Activated naive CD4-positive, alpha-beta T cell (primary cell): ENCODE data around the gene GPR146.

Experiments used
- DNase-seq, 4 experiments: peaks; one replicate each; lab custom pipeline; 2025; lab: John Stamatoyannopoulos, UW

GPR146 gene

DNA sequence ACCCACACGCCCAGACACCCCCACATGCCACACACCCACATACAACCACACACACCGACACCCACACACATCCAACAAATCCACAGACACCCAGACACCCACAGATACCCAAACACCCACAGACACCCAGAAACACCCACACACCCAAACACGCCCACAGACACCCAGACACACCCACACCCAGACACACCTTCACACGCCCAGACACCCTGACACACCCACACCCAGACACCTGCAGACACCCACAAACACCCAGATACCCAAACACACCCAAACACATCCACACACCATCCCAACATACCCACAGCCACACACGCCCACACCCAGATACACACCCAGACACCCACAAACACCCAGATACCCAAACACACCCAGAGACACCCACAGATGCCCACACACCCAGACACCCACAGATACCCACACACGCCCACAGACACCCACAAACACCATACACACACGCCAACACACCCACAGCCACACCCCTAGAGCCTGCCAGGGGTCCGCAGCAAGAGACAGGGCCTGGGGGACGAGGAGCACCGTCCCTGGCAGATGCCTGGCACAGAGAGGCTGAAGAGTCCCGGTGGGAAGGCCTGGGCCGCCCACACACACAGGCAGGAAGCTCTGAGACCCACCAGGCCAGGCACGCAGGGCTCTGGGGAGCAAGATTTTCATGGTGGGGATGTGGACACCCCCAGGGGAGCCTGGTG, 32.9 kb upstream of the GPR146 start:
- no peak for DNase-seq

GRCh38 chr7:1012004-1012715, 32.2 kb upstream of the GPR146 start:
- DNase-seq, result no peak

GRCh38 chr7:1012716-1013095, 31.6 kb upstream of the GPR146 start:
- no peak for DNase-seq

- no peak for DNase-seq
Observed at GRCh38 chr7:1013581-1013980, 30.8 kb upstream of the GPR146 start.

DNA sequence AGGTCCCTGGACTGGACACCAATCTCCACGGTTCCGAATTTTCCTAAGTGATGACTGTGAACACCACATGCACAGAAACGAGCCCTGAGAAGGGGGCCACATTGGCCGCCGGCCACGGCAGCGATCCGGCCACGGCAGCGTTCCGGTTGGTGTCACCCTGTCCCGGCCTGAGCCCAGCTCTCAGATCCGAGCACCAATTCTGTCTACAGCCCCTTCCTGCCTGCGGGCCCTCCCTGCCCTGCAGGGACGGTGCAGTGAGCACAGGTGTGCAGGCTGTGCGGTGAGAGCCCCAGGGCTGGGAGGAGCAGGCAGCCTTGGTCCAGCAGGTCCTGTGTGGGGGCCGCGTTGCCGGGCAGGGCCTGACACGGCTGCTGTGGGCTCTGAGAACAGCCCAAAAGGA, 29.7 kb upstream of the GPR146 start:
- DNase-seq, result no peak

DNA sequence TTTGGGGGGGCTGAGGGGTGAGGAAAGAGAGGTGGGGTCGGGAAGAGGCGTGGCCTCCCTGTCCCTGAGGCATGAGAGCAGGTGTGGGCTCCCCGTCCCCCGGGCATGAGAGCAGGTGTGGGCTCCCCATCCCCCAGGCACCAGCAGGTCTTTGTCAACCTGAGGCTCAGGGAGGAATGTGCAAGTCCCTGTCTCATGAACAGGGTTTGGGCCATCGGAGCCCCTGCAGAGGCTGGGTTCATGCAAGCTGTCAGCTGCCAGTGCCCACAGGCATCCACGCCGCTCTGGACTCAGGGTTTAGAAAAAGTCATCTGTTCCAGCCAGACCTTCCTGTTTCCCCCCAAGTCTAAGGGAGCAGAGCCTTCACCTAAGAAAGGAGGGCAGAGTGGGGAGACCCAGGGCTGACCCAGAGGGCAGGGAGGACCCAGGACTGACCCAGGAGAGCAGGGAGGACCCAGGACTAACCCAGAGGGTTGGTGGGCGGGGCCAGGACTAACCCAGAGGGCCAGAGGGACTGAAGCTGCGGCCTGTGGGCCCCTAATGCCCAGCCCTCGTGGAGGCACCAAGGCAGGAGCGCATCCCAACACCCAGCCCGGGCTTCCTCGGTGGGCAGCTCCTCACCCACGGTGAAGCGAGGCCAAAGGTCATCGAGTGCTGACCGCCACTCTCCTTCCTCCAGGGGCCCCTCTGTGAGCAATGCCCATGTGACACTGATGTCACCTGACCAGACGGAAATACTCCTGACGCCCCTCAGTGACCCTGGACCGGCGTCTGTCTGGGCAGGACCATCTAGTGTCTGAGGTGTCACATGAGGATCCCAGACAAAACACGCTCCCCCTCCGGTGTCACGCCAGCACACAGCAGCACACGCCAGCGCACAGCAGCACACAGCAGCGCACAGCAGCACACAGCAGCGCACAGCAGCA, 28.9 kb upstream of the GPR146 start:
- DNase-seq, result no peak

DNA sequence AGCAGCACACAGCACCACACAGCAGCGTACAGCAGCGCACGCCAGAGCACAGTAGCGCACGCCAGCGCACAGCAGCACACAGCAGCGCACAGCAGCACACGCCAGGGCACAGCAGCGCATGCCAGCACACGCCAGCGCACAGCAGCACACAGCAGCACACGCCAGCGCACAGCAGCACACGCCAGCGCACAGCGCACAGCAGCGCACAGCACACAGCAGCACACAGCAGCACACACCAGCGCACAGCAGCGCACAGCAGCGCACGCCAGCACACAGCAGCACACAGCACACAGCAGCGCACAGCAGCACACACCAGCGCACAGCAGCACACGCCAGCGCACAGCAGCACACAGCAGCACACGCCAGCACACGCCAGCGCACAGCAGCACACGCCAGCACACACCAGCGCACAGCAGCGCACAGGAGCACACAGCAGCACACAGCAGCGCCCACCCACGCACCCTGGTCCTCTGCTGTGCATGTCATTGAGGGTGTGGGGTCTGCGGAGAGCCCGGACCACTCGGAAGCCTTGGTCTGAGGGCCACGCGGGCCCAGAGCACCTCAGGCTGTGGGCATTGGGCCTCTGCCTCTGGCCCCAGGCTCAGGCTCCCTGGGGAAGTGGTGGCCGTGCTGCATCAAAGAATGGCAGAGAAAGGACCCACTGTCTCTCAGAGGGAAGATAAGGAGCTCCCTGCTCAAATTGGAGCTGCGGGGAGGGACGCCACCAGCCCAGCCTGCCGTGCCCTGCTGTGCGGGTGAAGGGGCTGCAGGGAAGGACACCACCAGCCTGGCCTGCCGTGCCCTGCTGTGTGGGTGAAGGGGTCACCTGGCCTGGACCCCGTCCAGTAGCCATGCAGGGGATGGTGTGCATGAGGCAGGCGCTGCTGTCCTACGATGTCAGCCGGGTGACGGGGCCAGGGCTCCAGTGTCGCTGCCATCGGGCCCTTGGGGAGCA, 27.5 kb upstream of the GPR146 start:
- DNase-seq, result no peak

DNA sequence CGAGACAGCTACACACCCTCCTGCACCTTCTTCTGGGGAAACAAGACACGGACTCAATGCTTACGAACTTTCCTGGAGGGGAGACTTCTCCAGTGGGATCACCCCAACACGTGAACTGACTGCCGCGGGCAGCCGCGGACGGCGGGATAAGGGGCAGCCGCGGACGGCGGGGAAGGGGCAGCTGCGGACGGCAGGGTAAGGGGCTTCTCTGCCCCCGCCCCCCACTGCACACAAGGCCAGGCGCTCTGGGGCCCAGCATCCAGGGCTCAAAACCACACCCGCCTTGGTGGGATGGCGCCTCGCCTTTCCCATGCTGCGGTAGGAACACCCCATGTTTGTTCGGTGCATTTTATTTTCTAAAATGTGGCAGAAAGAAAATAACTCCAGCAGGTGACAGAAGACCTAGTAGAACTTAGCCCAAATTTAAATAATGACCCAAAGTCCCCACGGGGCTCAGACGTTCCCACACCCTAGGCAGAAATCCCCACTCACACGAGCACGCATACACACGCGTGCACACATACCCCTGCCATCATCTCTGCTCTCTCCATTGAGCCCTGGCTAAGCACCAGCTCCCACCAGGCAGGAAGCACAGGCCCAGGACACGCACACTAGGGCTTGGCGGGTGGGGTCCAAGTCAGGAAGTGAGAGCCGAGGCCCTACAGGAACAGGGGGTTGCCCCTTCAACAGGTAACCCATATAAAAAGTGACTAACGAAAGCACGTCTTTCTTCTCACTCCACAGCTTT, 26.6 kb upstream of the GPR146 start:
- DNase-seq, result no peak

GRCh38 chr7:1018334-1018695, 26.0 kb upstream of the GPR146 start:
- DNase-seq, result no peak

GRCh38 chr7:1019255-1019785, 25.0 kb upstream of the GPR146 start:
- no peak for DNase-seq

DNA sequence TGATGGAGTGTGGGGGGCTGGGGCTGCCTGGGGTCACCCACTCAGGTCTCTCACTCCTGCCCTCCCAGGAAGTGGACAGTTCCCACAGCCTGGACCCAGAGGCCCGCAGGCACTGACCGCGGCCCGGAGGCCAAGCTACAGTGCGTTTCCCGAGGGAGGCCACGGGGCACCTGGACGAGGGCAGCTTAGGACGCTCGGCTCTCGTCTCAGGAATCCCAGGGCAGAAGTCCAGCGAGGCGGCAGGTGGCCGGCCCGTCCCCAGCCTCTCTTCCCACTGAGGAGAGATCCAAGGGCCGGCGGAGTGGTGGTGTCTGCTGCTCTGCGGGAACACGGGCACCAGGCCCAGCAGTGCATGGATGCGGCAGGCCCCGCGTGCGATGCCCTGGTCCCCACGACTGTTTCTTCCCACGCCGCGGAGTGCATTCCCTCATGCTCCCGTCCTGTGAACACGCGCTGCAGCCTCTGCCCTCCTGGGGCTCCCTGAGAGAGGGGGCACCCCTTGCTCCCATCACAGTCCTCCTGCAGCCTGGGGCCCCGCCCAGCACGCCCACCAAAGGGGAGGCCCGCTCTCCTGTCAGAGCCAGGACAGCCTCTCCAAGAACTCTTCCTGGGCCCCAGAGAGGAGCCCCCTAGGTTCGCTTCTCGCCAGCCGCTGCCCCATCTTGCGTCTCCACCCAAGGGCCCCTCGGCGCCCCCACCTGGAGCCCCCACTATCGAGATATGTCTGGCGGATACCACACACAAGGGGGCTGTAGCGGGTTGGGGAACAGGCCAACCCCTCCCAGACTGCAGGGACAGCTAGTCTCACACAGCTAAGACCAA, 24.3 kb upstream of the GPR146 start:
- DNase-seq, result no peak

- DNase-seq, result no peak
Observed at GRCh38 chr7:1020849-1021251, 23.5 kb upstream of the GPR146 start.

- no peak for DNase-seq
Observed at GRCh38 chr7:1021366-1021765, 23.0 kb upstream of the GPR146 start.

- DNase-seq, result no peak
Observed at GRCh38 chr7:1021931-1022330, 22.4 kb upstream of the GPR146 start.

GRCh38 chr7:1022356-1022755, 22.0 kb upstream of the GPR146 start:
- no peak for DNase-seq

- no peak for DNase-seq
Observed at GRCh38 chr7:1022801-1023465, 21.4 kb upstream of the GPR146 start.

DNA sequence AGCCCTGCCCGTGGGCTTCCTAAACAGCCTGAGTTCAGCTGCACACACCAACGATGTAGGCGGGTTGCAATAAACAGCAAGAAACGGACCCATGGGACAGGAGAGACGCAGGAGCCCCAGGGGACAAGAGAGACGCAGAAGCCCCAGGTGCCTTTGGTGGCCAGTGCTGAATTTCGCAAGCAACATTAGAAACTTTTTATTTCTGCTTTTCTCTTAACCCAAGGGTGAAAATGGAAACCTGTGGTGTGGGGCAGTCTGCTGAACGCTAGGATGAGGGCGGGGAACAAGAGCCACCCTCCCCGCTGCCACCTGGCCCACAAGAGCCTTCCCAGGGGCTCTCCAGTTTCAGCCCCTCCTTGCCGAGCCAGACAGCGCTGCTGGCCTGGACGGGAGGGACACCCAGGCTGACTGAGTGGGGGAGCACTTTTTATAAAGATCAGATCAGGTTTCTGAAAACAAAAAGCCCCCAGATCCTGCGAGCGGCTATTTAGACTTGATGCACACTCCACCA, 20.0 kb upstream of the GPR146 start:
- DNase-seq, result no peak

- no peak for DNase-seq
Observed at GRCh38 chr7:1024876-1025742, 19.2 kb upstream of the GPR146 start.
